Mucosa of descending colon (tissue), 3 donors: ENCODE results near the gene C10orf67. TPM values are rescaled to one million over a fixed set of nuclear protein-coding genes. Genes with fewer than 3 reads are reported as not detected.

ENCODE experiments used
- ATAC-seq: fragments of 200-7000 bp; cut with Tn5 transposase; one replicate; pipeline ENCODE4 v1.9.1; 2020; ENCODE audit warnings: mild to moderate bottlenecking, moderate library complexity
- DNase-seq, 3 donors: peaks; one replicate each; pipeline ENCODE4 v3.0.0-alpha.2; 2020
- H3K36me3 ChIP-seq: fragments of 200-600 bp; one replicate; pipeline ENCODE4 v1.8.0; 2021; ENCODE audit warnings: low read depth, mild to moderate bottlenecking
- H3K4me1 ChIP-seq: fragments of 200-600 bp; one replicate; pipeline ENCODE4 v1.8.0; 2021; ENCODE audit warnings: low read depth, mild to moderate bottlenecking
- H3K4me3 ChIP-seq: fragments of 200-600 bp; one replicate; pipeline ENCODE4 v1.8.0; 2021; ENCODE audit warnings: mild to moderate bottlenecking
- H3K9me3 ChIP-seq: fragments of 200-600 bp; one replicate; pipeline ENCODE4 v1.8.0; 2021; ENCODE audit warnings: mild to moderate bottlenecking
- CTCF ChIP-seq: fragments of 200-600 bp; IDR thresholded peaks from one replicate; pipeline ENCODE4 v1.8.0; 2022; ENCODE audit warnings: antibody characterized with exemption, mild to moderate bottlenecking
- intact Hi-C, 2 donors: fragments of 100-400 bp; cut with DNase I in 1 of 2; cut with micrococcal nuclease in 1 of 2; formaldehyde crosslinking; loops; one replicate each; pipeline versions ENCODE4 v1.11.0 to v1.11.1; 2022; cut with DNase I, micrococcal nuclease
- total RNA-seq, 3 donors: library from RNA; stranded (reverse); fragmentation: NEBNext Ultra II Directional in 2 of 3; extraction: Animal tissue kit (Norgen Biotek cat#: 25700) in 2 of 3; gene quantifications; one replicate each; pipeline versions ENCODE4 v1.2.1 to v1.2.4, GENCODE V29; 2021 to 2023
- donor health status: DM: no; HTN: no; CAD: no; lungs with moderate emphysema.
- donor health status: DM: no; HTN: no; CAD: no.
- donor health status: DM: no; HTN: yes; CAD: no.

Gene C10orf67
- total RNA-seq, 3 donors from 2014 or later, result not detected

- intact Hi-C loops, result no loop called here
- no peak for DNase-seq
- Histone ChIP-seq H3K4me1 (peaks cover 5% of the 10 kb centered on the region), H3K4me3 (no peak overlapping the region), H3K36me3 (no peaks in the 10 kb centered on the region), H3K9me3 (no peaks in the 10 kb centered on the region)
- TF ChIP-seq CTCF, result no peak
- no peak for ATAC-seq
Observed at GRCh38 chr10:23364378-23364777, 19.8 kb upstream of the C10orf67 start.

- no peak for ATAC-seq
- TF ChIP-seq CTCF, result no peak
Observed at GRCh38 chr10:23363793-23364135, 19.2 kb upstream of the C10orf67 start.

DNA sequence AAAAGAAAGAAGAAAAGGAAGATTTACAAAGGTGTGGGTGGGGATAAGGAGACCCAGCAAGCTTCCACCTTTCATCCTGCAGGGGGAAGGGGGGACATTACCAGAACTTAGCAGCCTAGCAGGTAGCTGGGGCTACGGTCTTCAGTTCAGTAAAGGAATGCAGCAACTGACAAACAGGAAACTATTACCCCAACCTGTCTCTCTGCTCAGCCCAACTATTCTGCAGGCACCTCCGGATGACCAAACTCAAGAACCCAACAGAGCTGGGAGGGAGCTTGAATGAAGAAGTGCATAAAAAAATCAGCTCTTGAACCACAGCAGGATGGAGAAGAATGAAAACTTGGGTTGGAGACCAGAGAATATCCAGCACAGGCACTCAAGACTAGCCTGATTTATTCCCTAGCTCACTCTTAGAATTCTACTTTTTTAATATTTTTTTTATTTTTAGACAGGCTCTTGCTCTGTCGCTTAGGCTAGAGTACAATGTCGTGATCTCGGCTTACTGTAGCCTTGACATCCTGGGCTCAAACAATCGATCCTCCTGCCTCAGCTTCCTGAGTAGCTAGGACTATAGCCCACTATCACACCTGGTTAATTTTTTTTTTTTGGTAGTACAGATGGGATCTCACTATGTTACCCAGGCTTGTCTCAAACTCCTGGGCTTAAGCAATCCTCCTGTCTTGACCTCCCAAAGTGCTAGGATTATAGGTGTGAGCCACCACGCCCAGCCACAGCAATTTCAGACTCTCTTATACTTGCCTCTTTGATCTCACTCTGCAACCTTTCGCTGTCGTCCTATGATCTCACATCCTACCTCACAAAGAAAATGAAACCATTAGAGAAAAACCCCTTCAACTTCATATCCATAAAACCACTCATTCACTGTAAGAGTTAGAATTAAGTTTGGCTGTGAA, 18.5 kb upstream of the C10orf67 start:
- ATAC-seq, result peak; percentile 50
- no peak for DNase-seq
- no peaks in the 10 kb centered on the region for H3K4me1 ChIP-seq
- no peaks in the 10 kb centered on the region for H3K9me3 ChIP-seq
- H3K36me3 ChIP-seq, result no peaks in the 10 kb centered on the region
- no peak for TF ChIP-seq CTCF
- no peak overlapping the region for H3K4me3 ChIP-seq
- intact Hi-C loops, result no loop called here

More at GRCh38 chr10:23363793-23364135, 19.2 kb upstream of the C10orf67 start:
- Histone ChIP-seq H3K36me3 (no peaks in the 10 kb centered on the region), H3K9me3 (no peaks in the 10 kb centered on the region), H3K4me3 (no peak overlapping the region), H3K4me1 (peaks cover under 1% of the 10 kb centered on the region)
- DNase-seq, result no peak
- intact Hi-C loops, result no loop called here

DNA sequence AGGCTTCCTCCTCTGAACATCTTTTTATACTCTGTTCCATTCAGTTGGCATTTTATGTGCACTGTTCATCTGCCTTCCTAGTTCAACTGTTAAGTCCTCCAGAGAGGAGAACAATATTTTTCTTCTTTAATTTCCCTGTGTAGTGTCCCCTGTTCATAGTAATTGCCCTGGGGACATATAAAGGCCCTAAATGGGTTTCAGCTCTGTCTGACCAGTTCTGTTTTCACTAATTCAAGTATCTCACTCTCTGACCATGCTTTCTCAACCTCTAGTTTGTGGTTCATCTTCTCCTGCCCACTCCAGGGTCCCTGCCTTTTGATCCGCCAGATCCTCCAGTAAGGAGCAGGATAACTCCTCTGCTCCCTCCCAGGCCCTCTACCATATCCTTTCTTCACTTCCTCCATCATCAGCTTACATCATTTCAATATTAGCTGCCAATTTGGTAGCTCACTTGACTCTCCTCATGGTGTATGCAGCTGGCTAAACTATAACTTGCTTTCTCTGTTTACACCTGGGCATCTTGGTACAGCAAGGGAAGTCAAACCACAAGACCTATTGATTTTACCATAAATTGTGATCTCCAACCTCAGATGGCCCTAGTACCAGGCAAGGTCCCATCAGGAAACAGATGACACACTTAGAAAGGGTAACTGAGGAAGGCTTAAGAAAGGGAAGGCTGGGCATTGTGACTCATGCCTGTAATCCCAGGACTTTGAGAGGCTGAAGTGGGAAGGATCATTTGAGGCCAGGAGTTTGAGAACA, 17.7 kb upstream of the C10orf67 start:
- no peak overlapping the region for H3K4me3 ChIP-seq
- TF ChIP-seq CTCF, result no peak
- H3K4me1 ChIP-seq, result no peaks in the 10 kb centered on the region
- intact Hi-C loops, result no loop called here
- H3K9me3 ChIP-seq, result no peaks in the 10 kb centered on the region
- no peak for DNase-seq
- H3K36me3 ChIP-seq, result no peaks in the 10 kb centered on the region
- no peak for ATAC-seq

GRCh38 chr10:23361665-23362064, 17.1 kb upstream of the C10orf67 start:
- intact Hi-C loops, result no loop called here
- Histone ChIP-seq H3K9me3 (no peaks in the 10 kb centered on the region), H3K36me3 (no peaks in the 10 kb centered on the region), H3K4me3 (no peak overlapping the region), H3K4me1 (no peaks in the 10 kb centered on the region)
- DNase-seq, result no peak
- TF ChIP-seq CTCF, result no peak
- no peak for ATAC-seq
